Stimulated activated CD8-positive, alpha-beta memory T cell treated with anti-CD3 and anti-CD28 coated beads, Interleukin-7, amount 100 ng/mL, for 4 hours (primary cell): ENCODE measurements around the gene SYTL1.
A peak's percentile ranks its signal among the peaks of the same experiment; 100 is the strongest.

Source experiments
- DNase-seq, 2 donors: peaks; one replicate each; pipeline ENCODE4 v3.0.0-alpha.2; 2020; ENCODE audit warnings: low read depth in 2 of 2

The SYTL1 gene

GRCh38 chr1:27341525-27342252 is at the start of gene SYTL1:
Gene SYTL1, plus strand, starts transcription at chr1:27342022. Its CDS starts 3,313 bp downstream, at chr1:27345335.
- peak in 1 of 2 donors; percentile 62 for DNase-seq

DNA sequence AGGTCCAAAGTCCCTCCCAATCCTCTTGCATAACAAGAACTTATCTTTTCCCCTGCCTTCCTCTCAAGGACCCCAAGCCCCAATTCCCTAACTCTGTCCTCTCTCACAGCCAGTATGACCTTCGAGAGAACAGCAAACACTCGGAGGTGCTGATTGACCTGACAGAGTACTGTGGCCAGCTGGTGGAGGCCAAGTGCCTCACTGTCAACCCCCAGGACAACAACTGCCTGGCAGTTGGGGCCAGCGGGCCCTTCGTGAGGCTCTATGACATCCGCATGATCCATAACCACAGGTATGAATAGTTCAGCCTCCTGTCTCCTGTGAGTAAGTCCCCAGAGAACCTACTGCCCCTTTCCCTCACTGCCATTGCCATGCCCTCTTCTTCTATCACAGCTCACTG is 49.7 kb upstream of the SYTL1 start:
- no peak for DNase-seq

DNA sequence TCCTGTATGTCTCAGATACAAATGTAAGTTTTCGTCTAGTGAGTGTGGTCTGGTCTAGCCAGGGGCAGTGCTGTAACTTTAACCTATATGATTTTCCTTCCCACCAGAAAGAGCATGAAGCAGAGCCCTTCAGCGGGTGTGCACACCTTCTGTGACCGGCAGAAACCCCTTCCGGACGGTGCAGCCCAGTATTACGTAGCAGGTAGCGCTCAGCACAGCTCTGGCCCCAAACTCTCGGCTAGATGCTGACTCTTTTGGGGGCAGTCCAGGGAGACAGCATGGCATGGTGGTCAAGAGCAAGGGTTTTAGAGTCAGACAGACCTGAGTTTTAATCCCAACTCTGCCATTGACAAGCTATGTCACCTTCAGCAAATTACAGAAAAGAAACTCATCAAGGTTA is 47.9 kb upstream of the SYTL1 start:
- DNase-seq, result no peak

- DNase-seq, result peak; percentile 36 to 47
Observed at GRCh38 chr1:27296773-27297291, 45.0 kb upstream of the SYTL1 start.

DNA sequence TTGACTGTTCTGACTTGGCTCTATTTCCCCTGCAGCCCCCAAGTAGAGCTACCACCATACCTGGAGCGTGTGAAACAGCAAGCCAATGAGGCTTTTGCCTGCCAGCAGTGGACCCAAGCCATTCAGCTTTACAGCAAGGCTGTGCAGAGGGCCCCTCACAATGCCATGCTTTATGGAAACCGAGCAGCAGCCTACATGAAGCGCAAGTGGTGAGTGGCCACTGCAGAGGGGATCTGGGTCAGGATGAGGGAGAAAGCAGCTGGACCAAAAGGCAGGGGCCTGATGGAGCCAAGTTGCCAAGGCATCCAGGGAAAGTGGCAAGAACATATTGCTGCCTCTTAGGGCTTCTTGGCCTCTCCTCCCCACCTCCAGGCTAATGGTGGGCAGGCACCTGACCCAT is 43.9 kb upstream of the SYTL1 start:
- no peak for DNase-seq

- no peak for DNase-seq
Observed at GRCh38 chr1:27298632-27299384, 43.0 kb upstream of the SYTL1 start.

- no peak for DNase-seq
Observed at GRCh38 chr1:27299385-27300271, 42.2 kb upstream of the SYTL1 start.

DNA sequence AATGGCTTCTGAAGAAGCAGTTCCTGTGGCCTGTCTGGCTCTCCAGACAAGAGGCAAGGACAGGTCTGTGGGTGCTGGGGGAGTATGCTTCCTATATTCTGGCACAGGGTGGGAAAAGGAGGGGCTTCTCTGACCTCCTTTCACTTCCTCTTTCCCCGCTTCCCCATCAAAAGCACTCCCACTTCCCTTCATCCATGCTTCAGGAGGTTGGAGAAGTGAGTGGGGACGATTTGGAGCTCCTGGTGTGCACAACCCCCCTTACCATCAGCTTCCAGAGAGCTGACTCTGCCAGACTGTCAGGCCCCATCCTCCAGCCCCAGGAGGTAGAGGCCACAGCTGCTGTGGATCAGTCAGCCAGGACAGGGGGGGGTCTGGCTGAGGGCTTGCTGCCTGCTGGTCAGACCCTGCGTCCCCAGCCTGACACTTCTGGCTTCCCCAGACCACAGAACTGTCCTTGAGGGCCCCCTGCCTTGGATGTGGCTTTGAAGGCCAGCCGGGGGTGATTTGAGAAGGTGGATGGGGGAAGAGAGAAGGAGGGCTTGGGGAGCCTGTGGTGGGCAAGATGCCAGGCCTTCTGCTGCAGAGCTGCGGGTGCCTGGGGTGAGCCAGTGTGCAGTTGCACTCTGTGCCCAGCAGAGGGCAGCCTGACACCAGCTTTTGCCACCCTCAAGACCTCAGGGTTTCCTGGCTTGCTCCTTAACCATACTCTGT is 41.3 kb upstream of the SYTL1 start:
- peak; percentile 46 to 54 for DNase-seq

DNA sequence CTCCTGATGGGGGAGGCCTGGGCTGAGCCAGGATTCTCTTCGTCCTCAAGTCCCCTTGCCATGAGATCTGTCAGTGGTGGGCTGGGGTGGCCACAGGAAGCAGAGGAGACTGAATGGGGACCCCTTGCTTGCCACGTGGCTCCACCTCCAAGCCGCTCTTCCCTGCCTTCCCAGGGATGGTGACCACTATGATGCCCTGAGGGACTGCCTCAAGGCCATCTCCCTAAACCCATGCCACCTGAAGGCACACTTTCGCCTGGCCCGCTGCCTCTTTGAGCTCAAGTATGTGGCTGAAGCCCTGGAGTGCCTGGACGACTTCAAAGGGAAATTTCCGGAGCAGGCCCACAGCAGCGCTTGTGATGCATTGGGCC is 40.8 kb upstream of the SYTL1 start:
- DNase-seq, result no peak

- DNase-seq, result no peak
Observed at GRCh38 chr1:27301582-27302199, 40.1 kb upstream of the SYTL1 start.

- DNase-seq, result no peak
Observed at GRCh38 chr1:27302612-27303011, 39.2 kb upstream of the SYTL1 start.

GRCh38 chr1:27303509-27303908 is 38.3 kb upstream of the SYTL1 start:
- DNase-seq, result no peak

DNA sequence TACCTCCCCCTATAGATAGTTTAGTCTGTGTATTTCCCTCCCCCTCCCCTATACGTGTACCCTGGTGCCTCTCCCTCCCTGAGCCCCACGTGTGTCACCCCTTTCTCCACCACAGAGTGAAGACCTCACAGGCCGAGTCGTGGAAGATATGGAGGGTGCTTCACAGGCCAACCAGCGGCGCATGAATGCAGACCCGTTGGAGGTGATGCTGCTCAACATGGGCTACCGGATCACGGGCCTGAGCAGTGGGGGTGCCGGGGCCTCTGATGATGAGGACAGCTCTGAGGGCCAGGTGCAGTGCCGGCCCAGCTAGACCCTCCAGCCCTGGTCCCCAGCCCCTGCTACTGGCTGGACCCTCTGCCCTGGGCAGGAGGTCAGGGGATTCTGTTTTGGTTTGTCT is 35.8 kb upstream of the SYTL1 start:
- DNase-seq, result no peak

DNA sequence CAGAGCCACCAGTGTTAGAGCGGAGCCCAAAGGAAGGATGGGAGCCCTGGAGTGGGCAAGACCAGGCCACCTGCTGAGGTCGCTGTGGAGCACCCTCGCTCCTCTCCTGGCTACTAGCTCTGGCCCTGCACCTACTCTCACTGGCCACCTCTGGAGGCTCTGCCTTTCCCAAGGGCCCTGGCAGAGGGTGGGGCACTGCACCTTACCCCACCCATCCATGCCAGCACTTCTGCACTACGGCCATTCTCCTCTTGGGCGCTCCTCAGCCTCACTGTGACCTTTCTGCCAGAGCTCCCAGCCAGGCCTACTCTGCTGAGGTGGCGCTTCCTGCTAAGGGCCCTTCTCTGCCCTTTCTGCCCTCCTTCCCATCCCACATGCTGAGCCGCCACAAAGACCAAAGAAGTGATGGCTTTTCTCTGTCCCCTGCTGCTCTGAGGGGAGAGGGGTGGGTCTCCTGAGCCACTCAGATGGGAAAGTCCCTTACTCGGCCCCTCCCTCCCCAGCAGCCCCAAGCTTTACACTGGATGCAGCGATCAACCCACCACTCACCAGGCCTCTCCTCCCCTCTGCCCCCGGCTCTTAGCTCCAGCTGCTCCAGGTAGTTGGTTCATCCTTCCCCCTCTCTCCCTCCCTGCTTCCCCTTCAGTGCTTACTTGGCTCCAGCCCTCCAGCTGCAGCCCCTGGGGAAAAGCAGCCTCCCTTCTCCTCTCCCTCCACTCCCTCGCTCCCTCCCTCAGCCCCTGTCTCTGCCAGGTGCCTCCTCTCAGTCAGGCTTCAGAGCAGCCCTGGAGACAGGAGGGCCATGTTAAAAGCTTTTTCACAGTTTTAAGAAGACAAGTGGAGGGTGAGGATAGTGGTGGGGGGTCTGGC is 34.7 kb upstream of the SYTL1 start:
- no peak for DNase-seq

DNA sequence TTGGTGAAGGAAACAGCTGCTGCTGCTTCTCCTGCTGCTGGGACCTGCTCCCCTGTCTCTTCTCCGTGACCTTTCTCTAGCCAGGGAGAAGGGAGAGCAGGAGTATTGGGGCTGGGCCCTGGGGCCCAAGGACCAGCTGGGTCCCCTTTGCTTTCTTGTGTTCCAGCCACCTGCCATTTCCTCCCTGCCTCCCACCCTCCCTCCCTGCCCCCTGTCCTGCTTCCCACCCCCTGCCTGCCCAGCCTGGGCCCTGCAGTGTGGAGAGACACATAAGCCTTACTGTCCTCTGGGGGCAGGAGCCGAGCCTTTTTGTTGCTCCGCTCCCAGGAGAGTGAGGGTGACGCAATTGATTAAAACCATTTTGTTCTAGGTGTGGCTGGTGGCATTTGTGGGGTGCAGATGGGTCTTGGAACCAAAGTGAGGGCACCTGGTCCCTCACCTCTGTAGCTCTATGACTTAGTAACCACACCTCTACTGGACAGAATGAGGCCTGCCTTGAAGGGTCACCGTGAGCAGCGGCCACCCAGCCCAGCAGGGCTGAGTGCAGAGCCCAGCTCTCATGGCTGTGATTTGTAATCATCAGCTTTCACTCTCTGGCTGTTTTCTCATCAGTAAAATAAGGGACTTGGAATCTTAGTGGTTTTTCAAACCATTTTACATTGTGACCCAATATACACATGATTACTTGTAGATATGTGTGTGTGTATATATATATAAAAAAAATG is 33.8 kb upstream of the SYTL1 start:
- DNase-seq, result no peak

- no peak for DNase-seq
Observed at GRCh38 chr1:27314169-27314568, 27.7 kb upstream of the SYTL1 start.

DNA sequence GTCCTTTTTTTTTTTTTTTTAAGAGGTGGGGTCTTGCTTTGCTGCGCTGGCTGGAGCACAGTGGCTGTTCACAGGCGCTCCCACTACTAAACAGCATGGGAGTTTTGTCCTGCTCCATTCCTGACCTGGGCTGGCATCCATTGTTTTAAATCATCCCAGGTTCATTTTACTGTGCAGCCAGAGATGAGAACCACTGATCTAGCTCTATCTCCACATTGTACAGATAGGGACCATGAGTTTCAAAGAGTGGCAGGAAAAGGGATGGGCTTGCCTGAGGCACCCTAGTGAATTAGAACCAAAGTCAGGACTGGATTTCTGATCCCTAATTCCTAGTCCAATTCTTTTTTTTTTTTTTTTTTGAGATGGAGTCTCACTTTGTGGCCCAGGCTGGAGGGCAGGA is 27.1 kb upstream of the SYTL1 start:
- no peak for DNase-seq

GRCh38 chr1:27316860-27317259 is 25.0 kb upstream of the SYTL1 start:
- DNase-seq, result no peak

- no peak for DNase-seq
Observed at GRCh38 chr1:27318136-27318535, 23.7 kb upstream of the SYTL1 start.
